ENCODE measurements around the gene CACTIN. TPM values are rescaled to one million over a fixed set of nuclear protein-coding genes. Genes with fewer than 3 reads are reported as not detected.

Gene CACTIN
- 10 to 100 TPM in 4 of 6 experiments, 1 to 10 TPM in 2; 8.4 to 14.9 (median 10.3) TPM for total RNA-seq
- long read RNA-seq, partial matches to known transcripts = 1 of 2 reads
- long read RNA-seq, other reads (novel, unspliced or antisense) = 1 of 2 reads

GRCh38 chr19:3626473-3627350 is at the start of gene CACTIN:
Gene CACTIN, minus strand, starts transcription at chr19:3626790. Its CDS starts 28 bp downstream, at chr19:3626762.
- H3K36me3 ChIP-seq = peaks cover 0 to 12% (median 0%) of the 10 kb centered on the region in 4 donors
- H3K9me3 ChIP-seq = no peaks in the 10 kb centered on the region
- peak; percentile 98 to 99 (median 98) for ATAC-seq
- WGBS (ENCODE audit: insufficient coverage, low coverage, low lambda C conversion rate, missing lambda C conversion rate) = 1% methylated on average over 28 of the region's 80 CpGs
- intact Hi-C loops (cut with DNase I) = loop anchor here in 1 of 2 donors (10.0 kb wide), 1 partner anchor 82 kb away; no protein-coding TSS in a partner anchor
- peak within 1 kb of the TSS; percentile 89 to 98 (median 97) for H3K27ac ChIP-seq
- TF ChIP-seq, protein P1, sequence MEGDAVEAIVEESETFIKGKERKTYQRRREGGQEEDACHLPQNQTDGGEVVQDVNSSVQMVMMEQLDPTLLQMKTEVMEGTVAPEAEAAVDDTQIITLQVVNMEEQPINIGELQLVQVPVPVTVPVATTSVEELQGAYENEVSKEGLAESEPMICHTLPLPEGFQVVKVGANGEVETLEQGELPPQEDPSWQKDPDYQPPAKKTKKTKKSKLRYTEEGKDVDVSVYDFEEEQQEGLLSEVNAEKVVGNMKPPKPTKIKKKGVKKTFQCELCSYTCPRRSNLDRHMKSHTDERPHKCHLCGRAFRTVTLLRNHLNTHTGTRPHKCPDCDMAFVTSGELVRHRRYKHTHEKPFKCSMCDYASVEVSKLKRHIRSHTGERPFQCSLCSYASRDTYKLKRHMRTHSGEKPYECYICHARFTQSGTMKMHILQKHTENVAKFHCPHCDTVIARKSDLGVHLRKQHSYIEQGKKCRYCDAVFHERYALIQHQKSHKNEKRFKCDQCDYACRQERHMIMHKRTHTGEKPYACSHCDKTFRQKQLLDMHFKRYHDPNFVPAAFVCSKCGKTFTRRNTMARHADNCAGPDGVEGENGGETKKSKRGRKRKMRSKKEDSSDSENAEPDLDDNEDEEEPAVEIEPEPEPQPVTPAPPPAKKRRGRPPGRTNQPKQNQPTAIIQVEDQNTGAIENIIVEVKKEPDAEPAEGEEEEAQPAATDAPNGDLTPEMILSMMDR (IDR thresholded peaks at IDR 0.05) = peak in 1 of 4 donors; percentile 11
- TF ChIP-seq POLR2A (IDR thresholded peaks at IDR 0.05) = peak; percentile 79
- peaks cover 0 to 15% (median 7%) of the 10 kb centered on the region in 4 donors for H3K4me1 ChIP-seq
- H3K27me3 ChIP-seq = no peaks in the 10 kb centered on the region
- DNase-seq = peak; percentile 99 to 100 (median 99)
- H3K4me3 ChIP-seq = peak within 1 kb of the TSS; percentile 98 to 100 (median 99)

DNA sequence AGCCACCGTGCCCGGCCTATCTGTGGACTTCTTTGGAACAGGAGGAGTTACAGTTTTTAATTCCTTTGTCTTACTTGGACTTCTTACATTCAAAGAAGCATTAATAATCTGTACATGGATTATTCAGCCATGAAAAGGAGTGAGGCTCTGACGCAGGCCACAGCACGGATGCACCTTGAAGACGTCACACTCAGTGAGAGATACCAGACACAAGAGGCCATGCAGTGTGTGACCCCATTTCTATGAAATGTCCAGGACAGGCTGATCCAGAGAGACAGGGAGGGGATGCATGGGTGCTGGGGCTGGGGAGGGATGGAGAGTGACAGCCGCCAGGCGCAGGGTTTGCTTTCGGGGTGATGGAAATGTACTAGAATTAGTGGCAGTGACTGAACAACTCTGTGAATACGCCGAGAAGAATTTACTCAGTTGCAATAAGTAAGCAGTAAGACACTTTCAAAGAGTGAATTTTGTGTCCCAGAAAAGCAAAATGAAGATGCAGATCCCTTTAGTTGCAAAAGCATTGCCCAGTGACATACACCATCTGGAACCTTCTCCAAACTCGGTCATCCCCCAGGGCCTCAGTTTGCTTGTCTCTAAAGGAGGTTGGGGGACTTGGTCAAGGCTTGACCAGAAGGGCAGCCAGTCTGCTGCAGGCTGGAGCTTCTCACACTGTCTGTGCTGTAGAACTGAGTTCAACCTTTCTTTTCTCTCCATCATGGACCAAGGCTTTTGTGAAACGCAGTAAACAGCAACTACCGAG is 48.4 kb upstream of the CACTIN start:
- intact Hi-C loops (cut with DNase I) = no loop called here
- ATAC-seq = no peak
- Histone ChIP-seq H3K27ac (no peak overlapping the region), H3K36me3 (no peaks in the 10 kb centered on the region), H3K9me3 (no peaks in the 10 kb centered on the region), H3K4me3 (no peak overlapping the region), H3K27me3 (no peaks in the 10 kb centered on the region), H3K4me1 (no peaks in the 10 kb centered on the region)
- WGBS (ENCODE audit: insufficient coverage, low coverage, low lambda C conversion rate, missing lambda C conversion rate) = 91% methylated on average over 11 of the region's 13 CpGs
- TF ChIP-seq POLR2A (IDR thresholded peaks at IDR 0.05) = no peak
- TF ChIP-seq, protein P1 (IDR thresholded peaks at IDR 0.05) = no peak
- no peak for DNase-seq

DNA sequence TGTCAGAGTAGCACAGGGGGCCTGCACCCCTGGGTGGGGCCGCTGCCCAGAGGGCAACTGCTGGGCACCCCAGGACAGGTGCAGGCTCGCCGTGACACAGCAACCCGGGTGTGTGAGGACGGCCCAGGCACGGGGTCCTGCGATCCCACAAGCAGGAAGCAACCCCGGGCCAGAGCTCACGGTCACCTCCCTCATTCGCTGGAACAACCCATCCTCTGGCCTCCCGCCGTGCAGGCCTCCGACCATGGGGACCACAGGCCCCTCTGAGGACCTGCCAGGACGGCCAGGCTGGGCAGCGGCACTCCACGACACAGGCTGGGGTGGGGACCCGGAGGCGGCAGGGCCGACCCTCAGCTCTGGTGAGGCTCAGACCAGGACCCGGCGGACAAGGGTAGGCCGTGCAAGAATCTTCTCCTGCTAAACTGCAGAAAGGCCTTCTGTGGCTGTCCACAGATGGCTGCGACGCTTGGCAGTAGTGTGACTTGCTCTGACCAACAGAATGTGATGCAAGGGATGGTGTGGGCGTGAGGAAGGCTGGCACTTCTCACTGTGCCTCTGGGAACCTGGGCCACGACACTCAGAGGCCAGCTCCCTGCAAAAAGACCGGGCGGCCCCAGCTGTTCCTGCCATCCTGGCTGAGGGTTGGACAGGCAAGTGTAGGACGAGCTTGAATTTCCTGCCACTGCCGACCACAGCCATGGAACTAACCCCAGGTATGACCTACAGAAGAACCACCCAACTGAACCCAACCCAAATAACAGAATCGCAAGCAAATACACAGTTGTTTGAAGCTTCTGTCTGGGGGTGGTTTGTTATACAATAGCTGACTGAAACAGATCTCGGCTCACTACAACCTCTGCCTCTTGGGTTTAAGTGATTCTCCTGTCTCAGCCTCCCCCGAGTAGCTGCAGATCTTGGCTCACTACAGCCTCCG is 47.2 kb upstream of the CACTIN start:
- H3K4me1 ChIP-seq = no peaks in the 10 kb centered on the region
- no peak for TF ChIP-seq POLR2A (IDR thresholded peaks at IDR 0.05)
- TF ChIP-seq, protein P1 (IDR thresholded peaks at IDR 0.05) = no peak
- H3K27ac ChIP-seq = no peak overlapping the region
- H3K36me3 ChIP-seq = no peaks in the 10 kb centered on the region
- 80% methylated on average over 2 of the region's 34 CpGs for WGBS (ENCODE audit: insufficient coverage, low coverage, low lambda C conversion rate, missing lambda C conversion rate)
- ATAC-seq = peak in 1 of 4 donors; percentile 3
- DNase-seq = no peak
- no peaks in the 10 kb centered on the region for H3K27me3 ChIP-seq
- no peaks in the 10 kb centered on the region for H3K9me3 ChIP-seq
- intact Hi-C loops (cut with DNase I) = no loop called here
- H3K4me3 ChIP-seq = no peak overlapping the region

- TF ChIP-seq POLR2A (IDR thresholded peaks at IDR 0.05) = no peak
- TF ChIP-seq, protein P1 (IDR thresholded peaks at IDR 0.05) = no peak
- 66% methylated on average over 4 of the region's 13 CpGs for WGBS (ENCODE audit: insufficient coverage, low coverage, low lambda C conversion rate, missing lambda C conversion rate)
- DNase-seq = no peak
Measured at GRCh38 chr19:3672993-3673392, 46.4 kb upstream of the CACTIN start.

More at GRCh38 chr19:3672993-3673392, 46.4 kb upstream of the CACTIN start:
- Histone ChIP-seq H3K9me3 (no peaks in the 10 kb centered on the region), H3K36me3 (no peaks in the 10 kb centered on the region), H3K4me1 (no peaks in the 10 kb centered on the region), H3K4me3 (no peak overlapping the region), H3K27me3 (no peaks in the 10 kb centered on the region), H3K27ac (no peak overlapping the region)
- intact Hi-C loops (cut with DNase I) = no loop called here
- ATAC-seq = no peak

Data from right lobe of liver (tissue), 6 donors.